Left renal pelvis (tissue), 4 donors: ENCODE data around the gene ADAM11. TPM values are rescaled to one million over a fixed set of nuclear protein-coding genes. Genes with fewer than 3 reads are reported as not detected.

Source experiments
- DNase-seq, 4 donors: peaks; one replicate each; pipeline ENCODE4 v3.0.0-alpha.2; 2013; ENCODE audit warnings: low read depth in 4 of 4, low spot score in 3 of 4
- polyA plus RNA-seq, 4 donors: library from polyadenylated mRNA; unstranded; fragments of 120-200 nt; gene quantifications; one replicate each; pipeline ENCODE4 v1.2.1, GENCODE V29; 2013; ENCODE audit not compliant: insufficient read length in 4 of 4

ADAM11 gene
- polyA plus RNA-seq, 4 donors, result 1.6 to 5.3 (median 3.5) TPM

DNA sequence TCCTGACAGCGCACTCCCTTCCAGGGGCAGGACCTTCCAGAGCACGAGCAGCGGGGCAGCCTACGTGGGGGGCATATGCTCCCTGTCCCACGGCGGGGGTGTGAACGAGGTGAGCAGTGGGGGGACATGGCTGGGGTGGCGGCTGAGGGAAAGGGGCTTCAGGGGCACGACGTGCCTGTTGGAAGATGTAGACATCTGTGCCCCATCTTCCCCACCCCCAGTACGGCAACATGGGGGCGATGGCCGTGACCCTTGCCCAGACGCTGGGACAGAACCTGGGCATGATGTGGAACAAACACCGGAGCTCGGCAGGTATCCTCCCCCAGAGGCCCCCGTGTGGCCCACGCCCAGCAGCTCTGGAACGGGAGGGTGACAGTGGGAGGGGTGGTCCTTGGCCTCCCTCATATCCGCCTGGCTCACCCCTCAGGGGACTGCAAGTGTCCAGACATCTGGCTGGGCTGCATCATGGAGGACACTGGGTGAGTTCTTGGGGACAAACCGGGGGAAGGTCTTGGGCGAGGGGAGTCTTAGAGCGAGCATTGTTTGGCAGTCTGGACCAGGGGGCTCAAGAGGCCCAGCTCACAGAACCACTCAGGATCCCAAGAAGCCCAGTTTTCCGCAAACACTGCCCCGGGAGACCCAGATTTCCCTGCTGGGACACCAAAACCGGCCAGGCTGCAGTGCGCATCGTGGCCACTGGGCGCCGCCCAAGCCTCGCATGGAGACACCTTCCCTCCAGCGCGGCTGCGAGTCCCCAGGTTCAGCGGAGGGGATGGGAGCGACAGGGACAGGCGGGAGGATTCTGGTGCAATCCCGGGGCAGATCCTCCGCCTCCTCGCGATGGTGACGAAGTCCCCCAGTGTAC lies 15.7 kb downstream of the ADAM11 start:
- DNase-seq, result peak in 3 of 4 donors; percentile 50 to 58 (median 51)

DNA sequence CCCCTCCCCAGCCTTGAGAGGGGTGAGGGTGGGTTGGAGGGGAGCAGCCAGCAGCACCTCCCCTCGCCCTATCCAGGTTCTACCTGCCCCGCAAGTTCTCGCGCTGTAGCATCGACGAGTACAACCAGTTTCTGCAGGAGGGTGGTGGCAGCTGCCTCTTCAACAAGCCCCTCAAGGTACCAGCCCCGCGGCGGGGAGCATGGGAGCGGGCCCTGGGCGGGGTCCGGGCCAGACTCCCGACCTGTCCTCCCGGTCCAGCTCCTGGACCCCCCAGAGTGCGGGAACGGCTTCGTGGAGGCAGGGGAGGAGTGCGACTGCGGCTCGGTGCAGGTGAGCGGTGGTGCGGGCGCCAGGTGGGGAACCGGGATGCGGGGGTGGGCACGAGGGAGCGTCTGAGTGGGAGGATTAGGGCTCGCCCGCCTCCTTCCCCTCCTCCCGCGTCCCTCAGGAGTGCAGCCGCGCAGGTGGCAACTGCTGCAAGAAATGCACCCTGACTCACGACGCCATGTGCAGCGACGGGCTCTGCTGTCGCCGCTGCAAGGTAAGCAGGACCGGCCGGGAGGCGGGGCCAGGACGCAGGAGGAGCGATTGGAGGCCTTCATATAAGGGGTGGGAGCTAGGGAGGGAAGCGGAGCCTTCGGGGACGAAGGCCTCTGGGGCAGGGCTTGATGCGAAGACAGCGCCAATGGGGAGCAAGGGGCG lies 16.5 kb downstream of the ADAM11 start:
- DNase-seq, result peak; percentile 93 to 97 (median 94)

- DNase-seq, result no peak
These were observed 17.2 kb downstream of the ADAM11 start for GRCh38 chr17:44775838-44776621.

DNA sequence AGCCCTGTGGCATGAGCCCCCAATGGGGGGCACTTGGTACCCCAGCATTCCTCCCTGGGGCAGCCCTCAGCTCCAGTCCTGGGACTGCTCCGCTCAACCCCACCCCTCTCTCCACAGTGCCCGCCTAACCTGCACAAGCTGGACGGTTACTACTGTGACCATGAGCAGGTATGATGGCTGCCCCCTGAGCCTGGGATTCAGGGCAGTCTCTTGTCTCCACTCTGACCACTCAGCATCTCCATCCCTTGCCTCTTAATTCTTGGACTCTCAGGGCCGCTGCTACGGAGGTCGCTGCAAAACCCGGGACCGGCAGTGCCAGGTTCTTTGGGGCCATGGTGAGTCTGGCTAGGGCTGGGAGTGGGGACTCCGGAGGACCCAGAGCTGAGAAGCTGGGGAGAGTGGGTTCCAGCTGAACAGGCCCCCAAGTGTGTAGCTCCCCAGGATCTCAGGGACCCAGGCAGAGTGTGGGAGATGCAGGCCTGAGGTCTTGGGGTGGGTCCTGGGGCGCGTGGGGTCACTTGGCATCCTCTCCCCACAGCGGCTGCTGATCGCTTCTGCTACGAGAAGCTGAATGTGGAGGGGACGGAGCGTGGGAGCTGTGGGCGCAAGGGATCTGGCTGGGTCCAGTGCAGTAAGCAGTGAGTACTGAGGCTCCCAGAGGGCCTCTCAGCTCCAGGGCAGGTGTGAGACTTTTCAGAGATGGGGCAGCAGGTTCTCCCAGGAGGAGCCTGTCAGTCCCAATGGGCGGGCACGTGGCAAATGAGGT lies 18.0 kb downstream of the ADAM11 start:
- no peak for DNase-seq

DNA sequence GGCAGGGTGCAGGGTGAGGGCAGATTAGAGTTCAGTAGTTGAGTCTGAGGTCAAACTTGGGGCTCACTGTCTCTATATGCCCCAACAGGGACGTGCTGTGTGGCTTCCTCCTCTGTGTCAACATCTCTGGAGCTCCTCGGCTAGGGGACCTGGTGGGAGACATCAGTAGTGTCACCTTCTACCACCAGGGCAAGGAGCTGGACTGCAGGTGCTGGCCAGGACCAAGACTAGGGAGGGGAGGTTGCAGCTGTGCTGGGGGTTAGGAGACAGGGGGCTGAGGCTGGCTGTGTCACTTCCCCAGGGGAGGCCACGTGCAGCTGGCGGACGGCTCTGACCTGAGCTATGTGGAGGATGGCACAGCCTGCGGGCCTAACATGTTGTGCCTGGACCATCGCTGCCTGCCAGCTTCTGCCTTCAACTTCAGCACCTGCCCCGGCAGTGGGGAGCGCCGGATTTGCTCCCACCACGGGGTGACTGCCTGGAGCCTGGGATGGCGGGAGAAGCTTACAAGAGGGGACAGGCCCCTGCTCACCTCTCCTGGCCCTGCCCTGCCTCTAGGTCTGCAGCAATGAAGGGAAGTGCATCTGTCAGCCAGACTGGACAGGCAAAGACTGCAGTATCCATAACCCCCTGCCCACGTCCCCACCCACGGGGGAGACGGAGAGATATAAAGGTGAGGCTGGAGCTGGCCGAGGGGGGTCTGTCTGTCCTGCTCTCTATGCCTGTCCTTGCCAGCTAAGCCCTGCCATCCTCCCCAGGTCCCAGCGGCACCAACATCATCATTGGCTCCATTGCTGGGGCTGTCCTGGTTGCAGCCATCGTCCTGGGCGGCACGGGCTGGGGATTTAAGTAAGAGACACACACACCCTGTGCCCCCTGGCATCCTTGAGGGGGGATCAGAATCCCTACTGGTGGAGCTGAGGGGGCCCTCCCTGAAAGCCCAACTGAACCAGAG lies 18.9 kb downstream of the ADAM11 start:
- no peak for DNase-seq

DNA sequence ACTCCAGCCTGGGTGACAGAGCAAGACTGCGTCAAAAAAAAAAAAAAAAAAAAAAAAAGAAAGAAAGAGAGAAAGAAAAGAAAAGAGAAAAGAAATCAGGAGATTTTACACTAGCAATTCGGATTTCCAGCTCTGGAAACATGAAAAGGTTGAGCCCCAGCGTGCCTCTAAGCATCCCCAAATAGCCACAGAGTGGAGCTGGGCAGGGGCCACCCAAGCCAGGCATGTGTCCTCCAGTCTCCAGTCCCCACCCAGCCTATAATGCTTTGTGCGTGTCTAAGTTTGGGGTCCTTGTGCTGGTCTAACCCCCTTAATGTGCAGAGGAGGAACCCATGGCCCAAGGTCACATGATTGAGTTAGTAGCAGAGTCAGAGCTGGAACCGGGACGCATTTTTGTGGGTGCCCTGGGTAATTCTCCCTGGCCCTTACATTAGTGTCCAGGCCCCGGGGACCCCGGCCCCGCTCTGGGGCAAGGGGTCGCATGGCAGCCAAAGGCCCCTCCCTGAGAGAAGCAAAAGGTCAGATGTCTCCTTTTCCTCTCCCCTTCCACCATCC lies 19.9 kb downstream of the ADAM11 start:
- DNase-seq, result no peak

DNA sequence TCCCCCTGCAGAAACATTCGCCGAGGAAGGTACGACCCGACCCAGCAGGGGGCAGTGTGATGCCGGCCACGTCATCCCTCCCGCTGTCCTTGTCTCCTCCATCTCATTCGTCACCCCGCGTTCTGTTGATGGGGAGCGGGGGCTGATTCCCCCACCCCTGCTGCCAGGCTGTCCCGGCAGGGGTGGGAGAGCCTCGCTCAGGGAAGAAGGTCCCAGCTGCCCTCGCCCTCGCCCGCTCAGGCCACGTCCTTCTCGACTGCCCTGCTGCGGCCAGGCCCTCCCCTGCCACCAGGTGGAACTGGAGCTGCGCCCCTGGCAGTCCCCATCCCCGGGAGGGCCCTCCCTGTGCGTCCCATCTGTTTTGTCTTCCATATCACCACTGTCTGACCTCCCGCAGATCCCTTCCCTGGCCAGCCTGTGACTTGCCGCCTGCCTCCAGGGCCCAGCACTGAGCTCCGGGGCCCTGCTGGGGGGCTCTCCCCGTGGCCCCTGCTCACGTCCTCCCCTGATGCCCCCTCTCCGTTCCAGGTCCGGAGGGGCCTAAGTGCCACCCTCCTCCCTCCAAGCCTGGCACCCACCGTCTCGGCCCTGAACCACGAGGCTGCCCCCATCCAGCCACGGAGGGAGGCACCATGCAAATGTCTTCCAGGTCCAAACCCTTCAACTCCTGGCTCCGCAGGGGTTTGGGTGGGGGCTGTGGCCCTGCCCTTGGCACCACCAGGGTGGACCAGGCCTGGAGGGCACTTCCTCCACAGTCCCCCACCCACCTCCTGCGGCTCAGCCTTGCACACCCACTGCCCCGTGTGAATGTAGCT lies 20.6 kb downstream of the ADAM11 start:
- DNase-seq, result peak in 3 of 4 donors; percentile 52 to 67 (median 52)

DNA sequence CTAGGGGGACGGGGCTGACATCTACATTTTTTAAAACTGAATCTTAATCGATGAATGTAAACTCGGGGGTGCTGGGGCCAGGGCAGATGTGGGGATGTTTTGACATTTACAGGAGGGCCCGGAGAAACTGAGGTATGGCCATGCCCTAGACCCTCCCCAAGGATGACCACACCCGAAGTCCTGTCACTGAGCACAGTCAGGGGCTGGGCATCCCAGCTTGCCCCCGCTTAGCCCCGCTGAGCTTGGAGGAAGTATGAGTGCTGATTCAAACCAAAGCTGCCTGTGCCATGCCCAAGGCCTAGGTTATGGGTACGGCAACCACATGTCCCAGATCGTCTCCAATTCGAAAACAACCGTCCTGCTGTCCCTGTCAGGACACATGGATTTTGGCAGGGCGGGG lies 21.4 kb downstream of the ADAM11 start:
- DNase-seq, result no peak

DNA sequence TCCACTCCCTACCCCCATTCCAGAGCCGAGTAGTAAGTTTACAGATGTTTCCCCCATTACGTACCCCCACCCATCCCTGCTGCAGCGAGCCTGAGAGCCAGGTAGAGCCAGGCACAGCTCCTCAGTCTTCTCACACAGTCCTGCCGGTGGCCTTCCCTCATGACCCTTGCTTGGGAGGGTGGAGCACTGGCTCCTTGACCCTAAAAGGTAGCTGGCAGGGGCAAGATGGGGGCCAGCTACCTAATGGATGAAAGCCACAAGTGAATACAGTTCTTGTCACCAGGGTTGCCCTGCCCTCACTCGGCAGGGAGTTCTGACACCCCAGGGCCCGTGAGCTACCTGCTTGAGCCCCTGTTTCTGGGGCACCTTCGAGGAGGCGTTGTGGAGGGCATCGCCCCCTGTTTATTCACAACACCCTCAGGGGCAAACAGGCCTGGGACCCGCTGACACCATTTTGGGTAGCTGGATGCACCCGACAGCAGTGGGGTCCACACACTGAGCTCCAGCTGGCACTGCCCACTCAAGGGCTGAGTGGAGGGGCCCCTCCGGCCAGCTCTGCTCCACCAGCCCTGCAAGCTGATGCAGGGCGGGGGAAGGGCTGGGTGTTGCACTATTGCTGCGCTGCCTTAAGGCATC lies 22.2 kb downstream of the ADAM11 start:
- DNase-seq, result no peak

- no peak for DNase-seq
These were observed 22.9 kb downstream of the ADAM11 start for GRCh38 chr17:44781551-44782325.

- DNase-seq, result no peak
These were observed 23.6 kb downstream of the ADAM11 start for GRCh38 chr17:44782326-44782850.

- no peak for DNase-seq
These were observed 27.1 kb downstream of the ADAM11 start for GRCh38 chr17:44785921-44786320.

GRCh38 chr17:44786551-44787081 lies 27.8 kb downstream of the ADAM11 start:
- DNase-seq, result no peak

DNA sequence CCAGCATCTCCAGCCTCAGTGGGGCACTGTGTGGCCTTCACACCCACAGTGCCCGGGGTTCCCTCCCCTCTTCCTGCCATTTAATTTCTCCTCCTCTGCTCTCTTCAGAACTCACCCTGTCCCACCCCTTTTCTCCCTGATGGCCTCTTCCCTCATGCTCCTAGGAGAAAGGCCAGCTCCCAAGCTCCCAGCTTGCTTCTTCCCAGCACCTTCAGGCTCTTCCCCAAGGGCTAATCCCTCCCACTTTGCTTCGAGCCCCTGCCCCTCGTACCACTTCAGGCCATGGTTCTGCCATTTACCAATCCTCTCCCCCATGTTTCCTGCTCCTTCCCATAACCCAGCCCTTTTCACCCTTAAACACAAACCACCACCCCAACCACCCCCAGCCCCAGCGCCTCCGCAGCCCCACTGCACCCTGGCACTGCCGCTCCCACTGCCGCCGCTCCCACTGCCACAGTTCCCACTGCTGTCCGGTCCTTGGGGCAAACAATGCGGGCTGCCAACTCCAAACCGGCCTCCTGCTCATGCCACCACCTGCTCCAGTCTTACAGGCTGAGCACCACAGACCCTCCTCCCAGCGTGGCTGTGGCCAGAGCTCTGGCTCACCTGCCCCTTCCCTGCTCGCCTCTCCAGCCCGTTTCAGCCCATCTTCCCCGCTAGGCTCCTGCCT lies 28.6 kb downstream of the ADAM11 start:
- DNase-seq, result no peak

- no peak for DNase-seq
These were observed 29.4 kb downstream of the ADAM11 start for GRCh38 chr17:44788139-44788538.

- DNase-seq, result no peak
These were observed 33.5 kb downstream of the ADAM11 start for GRCh38 chr17:44792276-44792675.
